NCI-H2171 treated with DMSO at 0.1 percent for 48 hours (cell line): ENCODE data around the gene API5.
A peak's percentile ranks its signal among the peaks of the same experiment; 100 is the strongest.
"Not testable (repeated sequence)": the region's sequence is repeated elsewhere in the genome, so short reads cannot be mapped to it uniquely, and the experiment has no call there.

Source experiments
- DNase-seq: peaks from one replicate; lab custom pipeline; 2025; lab: John Stamatoyannopoulos, UW

Gene API5

GRCh38 chr11:43311791-43312607 lies at the start of gene API5:
API5 (plus strand) TSS chr11:43311996; CDS start chr11:43312128, 132 bp downstream.
- peak; percentile 93 for DNase-seq

- DNase-seq: peak; percentile 73
Observed at GRCh38 chr11:43267856-43268580, 43.8 kb upstream of the API5 start.

GRCh38 chr11:43268786-43269185 lies 43.0 kb upstream of the API5 start:
- no peak for DNase-seq

GRCh38 chr11:43269254-43269918 lies 42.4 kb upstream of the API5 start:
- peak; percentile 38 for DNase-seq

- DNase-seq: no peak
Observed at GRCh38 chr11:43270468-43270867, 41.3 kb upstream of the API5 start.

GRCh38 chr11:43278193-43278956 lies 33.4 kb upstream of the API5 start:
- DNase-seq: peak; percentile 53

- DNase-seq: peak; percentile 26
Observed at GRCh38 chr11:43282607-43283440, 29.0 kb upstream of the API5 start.

- no peak for DNase-seq
Observed at GRCh38 chr11:43285826-43286225, 26.0 kb upstream of the API5 start.

- no peak for DNase-seq
Observed at GRCh38 chr11:43289368-43289767, 22.4 kb upstream of the API5 start.

GRCh38 chr11:43298397-43298796 lies 13.4 kb upstream of the API5 start:
- no peak for DNase-seq

- no peak for DNase-seq
Observed at GRCh38 chr11:43315966-43316365, 4.2 kb downstream of the API5 start.

- no peak for DNase-seq
Observed at GRCh38 chr11:43316451-43316850, 4.7 kb downstream of the API5 start.

GRCh38 chr11:43327987-43328386 lies 16.2 kb downstream of the API5 start:
- no peak for DNase-seq

- DNase-seq: no peak
Observed at GRCh38 chr11:43328482-43328881, 16.7 kb downstream of the API5 start.

GRCh38 chr11:43341159-43341558 lies 29.4 kb downstream of the API5 start:
- no peak for DNase-seq

- DNase-seq: not testable (repeated sequence)
Observed at GRCh38 chr11:43351426-43351825, 39.6 kb downstream of the API5 start.

GRCh38 chr11:43354311-43354710 lies 42.5 kb downstream of the API5 start:
- DNase-seq: no peak

- DNase-seq: no peak
Observed at GRCh38 chr11:43356336-43356735, 44.5 kb downstream of the API5 start.

GRCh38 chr11:43358279-43358800 lies 46.5 kb downstream of the API5 start:
- DNase-seq: no peak

GRCh38 chr11:43358801-43359421 lies 47.1 kb downstream of the API5 start, which contains the start of gene TTC17:
TTC17 (plus strand) TSS chr11:43358920; CDS start chr11:43358955, 35 bp downstream.
- DNase-seq: peak; percentile 93
